ENCODE results near the gene CCDC57.

Gene CCDC57

DNA sequence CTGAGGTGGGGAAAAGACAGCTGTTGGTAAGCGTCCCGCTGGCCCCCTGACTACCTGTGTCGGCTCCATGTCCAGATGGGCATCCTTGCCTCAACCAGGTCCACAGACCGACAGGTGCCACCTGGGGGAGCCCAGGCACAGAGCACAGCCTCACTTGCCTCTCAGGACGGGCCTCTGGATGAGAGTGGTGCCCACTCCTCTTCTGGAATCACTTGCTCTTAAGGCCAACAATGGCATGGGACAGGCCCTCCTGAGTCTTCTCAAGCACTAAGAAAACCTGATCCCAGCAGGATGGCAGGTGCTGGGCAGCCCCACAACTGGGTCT, 33.4 kb upstream of the CCDC57 start:
- DNase-seq (ENCODE audit: low spot score) = no peak

- DNase-seq (ENCODE audit: low spot score) = no peak
Measured at GRCh38 chr17:82245134-82246039, 32.7 kb upstream of the CCDC57 start.

- DNase-seq (ENCODE audit: low spot score) = peak; percentile 63
Measured at GRCh38 chr17:82244413-82245133, 31.9 kb upstream of the CCDC57 start.

- DNase-seq (ENCODE audit: low spot score) = no peak
Measured at GRCh38 chr17:82243648-82244412, 31.2 kb upstream of the CCDC57 start.

DNA sequence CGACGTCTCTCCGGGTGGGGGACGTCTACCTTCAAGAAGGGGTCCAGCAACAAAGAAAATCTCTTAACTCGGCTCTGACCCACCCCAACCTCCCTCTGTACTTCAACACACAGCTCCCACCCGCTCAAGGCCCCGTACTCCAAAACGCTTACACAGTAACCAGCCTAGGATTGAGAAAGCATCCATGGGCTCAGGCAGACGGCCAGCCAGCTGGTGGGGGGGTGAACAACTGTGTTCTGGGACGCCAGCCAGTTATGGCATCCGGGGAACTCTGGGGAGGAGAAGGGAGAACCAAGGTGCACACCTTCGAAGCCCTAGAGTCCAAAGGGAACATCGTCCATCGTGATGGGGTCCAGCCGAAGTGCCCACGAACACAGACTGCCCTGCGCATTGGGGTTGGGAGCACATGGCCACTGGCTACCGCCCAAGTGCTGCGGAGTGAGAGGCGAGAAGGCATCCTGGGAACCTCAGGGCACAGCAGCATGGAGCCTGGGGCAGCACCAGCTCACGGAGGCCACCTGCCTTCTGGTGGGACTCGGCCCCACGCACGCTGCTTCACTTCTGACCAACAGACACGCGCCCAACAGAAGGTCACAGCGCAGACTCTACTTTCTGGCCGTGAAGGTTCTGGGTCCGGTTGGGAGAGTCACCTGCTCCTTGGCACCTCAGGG, 30.5 kb upstream of the CCDC57 start:
- DNase-seq (ENCODE audit: low spot score) = no peak

DNA sequence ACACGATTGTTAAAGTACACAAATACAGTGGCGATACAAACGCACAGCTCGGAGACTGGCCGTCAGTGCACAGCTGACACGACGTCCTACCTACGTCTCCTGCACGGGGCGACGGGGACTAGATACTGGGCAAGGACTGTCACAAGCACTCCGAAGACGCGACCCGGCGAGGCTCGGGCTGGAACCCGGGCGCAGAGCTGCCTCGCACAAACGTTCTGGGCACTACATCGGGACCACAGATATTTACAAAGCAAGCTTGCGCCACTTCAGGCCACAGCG, 30.0 kb upstream of the CCDC57 start:
- no peak for DNase-seq (ENCODE audit: low spot score)

- no peak for DNase-seq (ENCODE audit: low spot score)
Measured at GRCh38 chr17:82241926-82242697, 29.5 kb upstream of the CCDC57 start.

DNA sequence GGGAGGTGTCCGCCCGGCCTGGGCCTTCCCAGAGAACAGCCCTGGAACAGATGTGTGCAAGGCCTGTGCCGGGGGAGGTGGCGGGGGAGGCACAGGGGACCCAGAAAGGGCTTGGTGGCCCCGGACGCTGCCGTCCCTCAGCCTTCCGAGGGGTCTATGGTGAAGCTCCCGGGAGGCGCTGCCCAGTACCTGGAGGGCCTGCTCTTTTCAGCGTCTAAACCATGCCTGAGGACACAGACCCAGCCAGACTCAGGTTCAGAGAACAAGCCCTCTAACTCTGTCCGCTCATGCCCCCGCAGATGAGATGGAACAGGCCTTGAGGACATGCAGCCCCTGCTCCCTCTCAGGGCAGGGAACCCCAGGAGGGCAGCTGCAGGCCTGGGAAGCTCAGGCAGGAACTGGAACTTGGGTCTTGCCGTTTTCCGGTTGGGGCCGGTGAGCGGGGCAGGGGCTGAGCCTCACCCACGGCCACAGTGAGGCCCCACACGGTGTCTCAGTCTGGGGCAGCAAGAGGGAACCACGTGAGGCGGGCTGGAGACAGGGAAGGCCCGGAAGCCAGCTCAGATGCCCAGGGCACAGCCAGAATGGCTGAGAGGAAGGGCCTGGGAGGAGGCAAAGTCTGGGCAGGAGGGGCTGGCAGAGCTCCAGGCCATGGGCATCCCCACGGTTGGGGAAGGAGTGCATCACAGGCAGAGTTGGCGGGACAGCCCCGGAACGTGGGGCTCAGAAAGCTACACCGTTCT, 28.7 kb upstream of the CCDC57 start:
- DNase-seq (ENCODE audit: low spot score) = no peak

DNA sequence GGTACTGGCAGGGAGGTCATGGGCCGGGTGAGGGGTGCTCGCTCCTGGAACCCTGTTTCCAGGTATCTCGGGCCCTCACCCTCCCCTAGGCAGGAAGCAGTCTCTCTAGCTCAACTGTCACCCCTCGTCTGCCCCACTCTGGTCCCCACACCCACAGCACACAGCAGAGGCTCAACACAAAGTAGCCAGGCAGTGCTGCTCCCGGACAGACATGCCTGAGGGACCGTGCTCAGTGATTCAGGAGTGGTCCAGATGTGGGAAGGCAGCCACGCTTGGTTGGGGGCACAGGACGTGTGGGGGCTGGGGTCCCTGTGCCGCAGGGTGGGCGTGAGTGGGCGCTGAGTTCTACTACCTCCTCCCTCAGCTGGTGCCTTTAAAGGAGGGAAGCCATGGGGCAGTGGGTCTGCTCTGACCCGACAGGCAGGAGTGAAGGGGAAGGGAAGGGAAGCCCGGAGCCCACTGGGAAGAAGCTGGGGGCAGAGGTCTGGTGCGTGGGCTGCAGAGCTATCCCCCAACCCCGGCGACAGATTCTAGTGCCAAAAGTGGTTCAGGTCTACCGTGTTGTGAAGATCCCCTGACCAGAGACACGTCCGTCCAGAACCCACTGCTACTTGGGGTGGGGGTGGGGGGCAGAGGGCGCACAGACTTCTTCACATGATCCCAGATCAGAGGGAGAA, 28.0 kb upstream of the CCDC57 start:
- DNase-seq (ENCODE audit: low spot score) = no peak

- no peak for DNase-seq (ENCODE audit: low spot score)
Measured at GRCh38 chr17:82239926-82240505, 27.4 kb upstream of the CCDC57 start.

DNA sequence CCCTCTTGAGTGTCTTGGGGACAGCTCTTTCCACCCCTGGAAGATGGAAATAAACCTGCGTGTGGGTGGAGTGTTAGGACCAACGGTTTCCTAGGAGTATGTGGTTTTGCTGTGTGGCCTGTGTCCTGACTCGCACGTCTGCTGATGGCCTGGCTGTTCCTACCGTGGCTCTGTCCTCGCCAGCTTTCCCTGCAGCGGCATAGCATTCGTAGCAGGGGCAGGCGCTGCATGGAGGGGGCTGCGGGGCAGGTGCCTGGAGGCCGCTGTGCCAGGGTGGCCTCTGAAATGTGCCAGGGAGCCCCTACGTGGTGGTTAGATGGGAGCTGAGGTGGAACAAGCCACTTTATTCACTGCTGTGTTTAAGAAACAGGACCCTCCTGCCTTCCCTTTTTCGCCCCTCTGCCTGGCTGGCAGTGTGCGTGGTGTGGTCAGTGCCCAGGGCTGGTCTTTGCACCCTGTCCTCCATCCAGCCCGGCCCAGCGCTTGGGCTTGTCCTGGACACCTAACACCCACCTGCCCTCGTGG, 26.8 kb upstream of the CCDC57 start:
- DNase-seq (ENCODE audit: low spot score) = no peak

DNA sequence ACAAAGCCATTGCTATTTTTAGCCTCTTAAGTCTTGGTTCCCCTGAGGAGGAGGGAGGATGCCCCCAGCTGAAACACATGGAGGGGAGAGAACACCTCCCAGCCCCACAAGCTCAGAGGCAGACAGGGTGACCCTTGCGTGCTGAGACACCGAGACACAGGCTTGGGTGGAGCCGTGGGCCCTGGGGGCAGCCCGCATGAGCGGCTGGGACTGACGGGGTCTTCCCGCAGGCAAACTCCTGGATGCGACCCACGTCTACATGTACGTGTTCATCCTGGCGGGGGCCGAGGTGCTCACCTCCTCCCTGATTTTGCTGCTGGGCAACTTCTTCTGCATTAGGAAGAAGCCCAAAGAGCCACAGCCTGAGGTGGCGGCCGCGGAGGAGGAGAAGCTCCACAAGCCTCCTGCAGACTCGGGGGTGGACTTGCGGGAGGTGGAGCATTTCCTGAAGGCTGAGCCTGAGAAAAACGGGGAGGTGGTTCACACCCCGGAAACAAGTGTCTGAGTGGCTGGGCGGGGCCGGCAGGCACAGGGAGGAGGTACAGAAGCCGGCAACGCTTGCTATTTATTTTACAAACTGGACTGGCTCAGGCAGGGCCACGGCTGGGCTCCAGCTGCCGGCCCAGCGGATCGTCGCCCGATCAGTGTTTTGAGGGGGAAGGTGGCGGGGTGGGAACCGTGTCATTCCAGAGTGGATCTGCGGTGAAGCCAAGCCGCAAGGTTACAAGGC, 26.0 kb upstream of the CCDC57 start:
- no peak for DNase-seq (ENCODE audit: low spot score)

- no peak for DNase-seq (ENCODE audit: low spot score)
Measured at GRCh38 chr17:82237746-82238471, 25.3 kb upstream of the CCDC57 start.

- no peak for DNase-seq (ENCODE audit: low spot score)
Measured at GRCh38 chr17:82237083-82237745, 24.6 kb upstream of the CCDC57 start.

- peak; percentile 56 for DNase-seq (ENCODE audit: low spot score)
Measured at GRCh38 chr17:82236142-82236971, 23.7 kb upstream of the CCDC57 start.

- no peak for DNase-seq (ENCODE audit: low spot score)
Measured at GRCh38 chr17:82235775-82236141, 23.1 kb upstream of the CCDC57 start.

Data from RKO (cell line).